HG02571 (cell line): ENCODE measurements around the gene TMEM101.
"Not testable (repeated sequence)": the region's sequence is repeated elsewhere in the genome, so short reads cannot be mapped to it uniquely, and the experiment has no call there.

Source experiments
- ATAC-seq: cut with Tn5 transposase; IDR thresholded peaks from one replicate; pipeline ENCODE4 v1.9.1; 2021; ENCODE audit warnings: mild to moderate bottlenecking, moderate library complexity; ENCODE audit not compliant: unreplicated experiment

TMEM101 gene

DNA sequence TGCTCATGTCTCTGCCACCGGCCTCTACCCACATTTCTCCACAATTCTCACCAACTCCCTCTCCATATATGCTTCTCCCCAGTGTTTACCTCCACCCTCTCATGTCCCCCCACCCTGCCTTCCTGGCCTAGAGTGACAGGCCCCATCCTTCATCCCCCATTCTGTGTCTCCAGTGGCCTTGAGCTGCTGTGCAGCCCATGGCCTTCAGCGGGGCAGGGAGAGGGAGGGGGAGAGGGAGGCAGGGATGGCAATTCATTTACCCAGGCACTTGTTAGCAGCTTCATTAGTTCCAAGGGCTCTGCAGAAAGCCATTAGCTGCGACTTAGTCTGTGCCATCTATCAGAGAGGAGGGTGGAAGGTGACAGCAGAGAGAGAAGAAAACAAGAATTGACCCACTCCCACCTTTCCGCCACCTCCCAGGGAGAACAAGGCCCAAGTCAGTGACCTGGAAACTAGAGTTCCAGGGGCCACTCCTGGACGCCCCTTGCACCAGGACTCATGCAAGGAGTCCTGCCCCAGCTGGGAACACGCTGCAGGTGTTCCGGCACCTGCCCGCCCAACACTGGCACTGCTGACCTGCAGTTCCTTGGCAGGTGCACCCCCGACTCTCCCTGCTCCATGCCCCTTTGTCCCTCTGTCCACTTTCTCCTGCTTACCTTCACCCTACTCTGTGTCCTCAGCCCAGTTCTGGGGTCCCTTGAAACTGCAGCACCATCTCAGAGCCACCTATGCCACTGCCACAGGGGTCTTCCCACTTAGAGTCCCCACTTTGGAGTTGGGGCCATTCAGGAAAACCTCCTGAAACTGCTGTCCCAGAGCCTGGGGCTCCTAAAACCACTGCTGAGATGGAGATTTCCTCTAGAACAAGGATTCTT, 37.6 kb downstream of the TMEM101 start:
- no peak for ATAC-seq

- ATAC-seq, result no peak
Measured at GRCh38 chr17:43975898-43976297, 38.9 kb downstream of the TMEM101 start.

DNA sequence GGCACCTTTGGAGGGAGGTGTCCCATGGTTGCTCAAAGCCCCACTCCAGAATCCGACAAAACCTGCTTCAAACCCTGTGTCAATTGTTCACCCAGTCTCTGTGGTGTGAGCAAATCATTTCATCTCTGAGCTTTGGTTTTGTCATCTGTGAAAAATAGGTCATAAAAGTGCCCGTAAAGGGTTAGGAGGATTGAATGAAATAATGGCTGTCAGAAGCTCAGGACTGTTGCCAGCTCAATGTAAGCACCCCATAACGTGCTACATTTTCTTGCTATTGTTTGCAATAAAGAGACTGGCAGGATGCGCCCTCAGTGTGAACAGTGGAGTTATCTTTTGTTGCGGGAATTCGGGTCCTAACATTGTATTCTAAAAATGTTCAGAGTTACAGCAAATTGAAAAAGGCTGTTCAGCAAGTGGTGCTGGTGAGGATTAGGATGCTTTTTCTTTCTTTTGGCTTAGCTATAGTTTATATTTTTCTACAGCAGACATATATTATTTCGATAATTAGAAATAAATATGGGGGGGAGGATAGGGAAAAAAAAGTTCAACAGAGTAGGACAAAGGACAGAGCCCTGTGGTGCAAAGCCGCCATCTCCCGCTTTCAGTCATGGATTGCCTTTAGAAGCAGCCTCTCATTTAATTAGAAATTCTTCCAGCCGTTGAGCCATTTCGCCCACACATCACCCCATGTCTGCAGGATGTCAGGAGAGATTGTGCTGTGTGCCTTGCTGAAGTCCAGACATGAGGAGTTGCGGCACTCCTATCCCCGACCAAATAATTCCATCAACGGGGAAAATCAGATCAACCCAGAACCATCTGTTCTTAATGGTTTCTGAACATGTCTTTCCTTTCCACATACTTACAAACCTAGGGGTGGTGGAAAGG, 40.1 kb downstream of the TMEM101 start:
- no peak for ATAC-seq

DNA sequence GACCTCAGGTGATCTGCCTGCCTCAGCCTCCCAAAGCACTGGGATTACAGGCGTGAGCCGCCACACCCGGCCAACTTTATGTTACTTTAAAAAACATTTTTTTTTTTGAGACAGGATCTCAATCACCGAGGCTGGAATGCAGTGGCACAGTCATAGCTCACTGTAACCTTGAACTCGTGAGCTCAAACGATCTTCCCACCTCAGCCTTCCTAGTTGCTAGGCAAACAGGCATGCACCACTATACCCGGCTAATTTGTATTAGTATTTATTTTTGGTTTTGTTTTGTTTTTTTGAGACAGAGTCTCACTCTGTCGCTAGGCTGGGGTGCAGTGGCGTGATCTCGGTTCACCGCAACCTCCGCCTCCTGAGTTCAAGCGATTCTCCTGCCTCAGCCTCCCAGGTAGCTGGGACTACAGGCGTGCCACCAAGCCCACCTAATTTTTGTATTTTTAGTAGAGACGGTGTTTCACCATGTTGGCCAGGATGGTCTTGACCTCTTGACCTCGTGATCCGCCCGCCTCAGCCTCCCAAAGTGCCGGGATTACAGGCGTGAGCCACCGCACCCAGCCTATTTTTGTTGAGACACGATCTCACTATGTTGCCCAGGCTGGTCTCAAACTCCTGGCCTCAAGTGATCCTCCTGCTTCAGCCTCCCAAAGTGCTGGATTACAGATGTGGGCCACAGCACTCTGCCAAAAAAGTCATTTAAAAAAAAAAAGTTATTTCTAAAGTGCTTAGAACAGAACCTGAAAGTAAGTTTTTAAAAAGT, 42.1 kb downstream of the TMEM101 start:
- not testable (repeated sequence) for ATAC-seq

GRCh38 chr17:43971436-43971835, 43.3 kb downstream of the TMEM101 start:
- ATAC-seq, result not testable (repeated sequence)

DNA sequence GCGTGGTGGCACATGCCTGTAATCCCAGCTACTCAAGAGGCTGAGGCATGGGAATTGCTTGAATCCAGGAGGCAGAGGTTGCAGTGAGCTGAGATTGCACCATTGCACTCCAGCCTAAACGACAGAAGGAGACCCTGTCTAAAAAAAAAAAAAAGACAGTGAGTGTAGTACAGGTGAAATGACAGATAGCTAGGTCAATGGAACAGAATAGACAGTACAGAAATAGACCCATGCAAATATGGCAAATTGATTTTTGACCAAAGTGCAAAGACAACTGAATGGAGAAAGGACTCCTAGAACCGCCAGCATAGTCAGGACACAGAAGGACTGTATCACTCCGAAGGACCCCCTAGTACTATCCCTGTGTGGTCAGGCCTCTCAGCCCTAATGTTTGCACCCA, 44.4 kb downstream of the TMEM101 start:
- ATAC-seq, result no peak

DNA sequence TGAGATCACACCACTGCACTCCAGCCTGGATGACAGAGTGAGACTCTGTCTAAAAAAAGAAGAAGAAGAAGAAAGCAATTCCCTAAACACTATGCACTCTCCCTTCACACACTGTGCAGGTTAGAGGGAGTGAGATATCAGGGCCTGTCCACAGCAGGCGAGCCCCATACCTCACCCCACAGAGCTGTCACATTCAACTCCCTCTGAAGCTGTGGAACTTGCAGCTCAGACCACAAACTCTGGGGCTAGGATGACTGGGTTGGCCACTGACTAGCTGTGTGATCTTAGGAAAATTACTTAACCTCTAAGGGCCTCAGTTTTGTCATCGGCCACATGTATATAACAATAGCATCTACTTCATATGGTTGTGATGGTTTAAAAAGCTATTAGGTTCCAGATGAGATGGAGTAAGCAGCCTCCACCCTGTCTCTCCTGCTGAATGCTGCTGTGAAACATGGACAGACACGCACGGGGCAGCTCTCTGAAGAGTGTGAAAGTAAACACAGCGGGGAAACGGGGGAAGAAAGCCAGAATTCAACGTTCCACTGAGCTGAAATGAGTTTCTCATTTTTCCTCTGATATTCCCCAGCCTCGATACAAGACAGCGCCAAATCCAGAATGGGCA, 47.4 kb downstream of the TMEM101 start:
- ATAC-seq, result no peak

GRCh38 chr17:43966276-43966675, 48.5 kb downstream of the TMEM101 start:
- no peak for ATAC-seq

- ATAC-seq, result no peak
Measured at GRCh38 chr17:43962479-43962878, 52.3 kb downstream of the TMEM101 start.

- no peak for ATAC-seq
Measured at GRCh38 chr17:43961954-43962353, 52.8 kb downstream of the TMEM101 start.

GRCh38 chr17:43961292-43961691, 53.5 kb downstream of the TMEM101 start:
- not testable (repeated sequence) for ATAC-seq
